ENCODE results near the gene NBPF14. TPM values are rescaled to one million over a fixed set of nuclear protein-coding genes. Genes with fewer than 3 reads are reported as not detected.
A peak's percentile ranks its signal among the peaks of the same experiment; 100 is the strongest.
"Not testable (repeated sequence)": the region's sequence is repeated elsewhere in the genome, so short reads cannot be mapped to it uniquely, and the experiment has no call there.

The NBPF14 gene
- total and polyA plus RNA-seq, 2 of the 8 experiments (the other 6 are each of a cell fraction or from before 2014, with no cell fraction given) = 6.0 to 8.8 TPM

DNA sequence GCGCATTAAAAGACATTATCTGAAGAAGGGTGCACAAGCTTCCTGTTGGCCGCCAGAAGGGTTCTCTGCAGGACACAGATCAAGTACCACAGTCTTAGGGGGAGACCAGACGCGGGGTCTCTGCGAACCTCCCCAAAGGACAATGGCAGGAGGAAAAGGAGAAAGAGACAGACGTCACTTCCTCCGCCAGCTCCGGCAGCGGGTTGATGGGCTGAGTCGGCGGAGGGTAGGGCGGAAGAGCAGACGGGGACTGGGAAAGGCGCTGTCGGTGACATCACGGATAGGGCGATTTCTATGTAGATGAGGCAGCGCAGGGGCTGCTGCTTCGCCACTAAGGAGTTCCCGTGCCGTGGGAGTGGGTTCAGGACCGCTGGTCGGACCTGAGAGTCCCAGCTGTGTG, 73.7 kb downstream of the NBPF14 start:
- FAIRE-seq; H3K9me3 ChIP-seq (ENCODE audit: insufficient read depth in 2 of 2, low read depth in 1 of 2, low read length in 1 of 2); H4K8ac ChIP-seq (ENCODE audit: extremely low read depth, insufficient read depth, low read length); H3K4me1 ChIP-seq (replicated peaks in 1 of 4; ENCODE audit: control insufficient read depth in 3 of 4, insufficient read depth in 4 of 4, low read length in 3 of 4); H3K27me3 ChIP-seq (replicated peaks in 1 of 4; ENCODE audit: control insufficient read depth in 3 of 4, extremely low read depth in 1 of 4, insufficient read depth in 3 of 4, low read length in 3 of 4); H2BK15ac ChIP-seq (ENCODE audit: low read length); H2AK5ac ChIP-seq (ENCODE audit: low read depth, low read length); H3K23me2 ChIP-seq (ENCODE audit: low read depth, low read length); H2BK12ac ChIP-seq (ENCODE audit: low read depth, low read length); H4K91ac ChIP-seq (replicated peaks; ENCODE audit: insufficient read length, low read length); H2BK20ac ChIP-seq (ENCODE audit: low read length); H3K9ac ChIP-seq (replicated peaks in 1 of 4; ENCODE audit: extremely low read depth in 1 of 4, low read depth in 3 of 4, low read length in 3 of 4); H3K14ac ChIP-seq (ENCODE audit: insufficient read length); H3K79me1 ChIP-seq (ENCODE audit: low read depth, low read length); H3K18ac ChIP-seq (ENCODE audit: extremely low read depth, low read length); H2AFZ ChIP-seq (ENCODE audit: low read length); H4K5ac ChIP-seq (ENCODE audit: insufficient read length, low read depth, low read length); H3K56ac ChIP-seq (replicated peaks; ENCODE audit: insufficient read length, low read depth, low read length); H3K4ac ChIP-seq (replicated peaks; ENCODE audit: insufficient read length, low read depth, low read length); H2BK120ac ChIP-seq (replicated peaks; ENCODE audit: low read depth, low read length); H3K79me2 ChIP-seq (ENCODE audit: control insufficient read depth in 1 of 2, insufficient read depth in 2 of 2, low read length in 2 of 2); CTCF ChIA-PET (ENCODE audit: partially characterized antibody); H3K23ac ChIP-seq (ENCODE audit: insufficient read length); H3K4me3 ChIP-seq (ENCODE audit: extremely low read depth in 1 of 4, insufficient read depth in 2 of 4, low read depth in 3 of 4, low read length in 4 of 4); H3K36me3 ChIP-seq (ENCODE audit: control insufficient read depth in 2 of 4, insufficient read depth in 4 of 4, low read length in 3 of 4); H4K20me1 ChIP-seq (replicated peaks in 1 of 2; ENCODE audit: control insufficient read depth in 1 of 2, insufficient read depth in 2 of 2, low read length in 2 of 2): not testable (repeated sequence)
- Histone ChIP-seq H3K4me2 (ENCODE audit: insufficient read depth in 1 of 2, low read depth in 2 of 2, low read length in 2 of 2) (peak overlapping the region in 1 of 2 experiments; percentile 27; a peak in 1 of 4 replicates), H2BK5ac (ENCODE audit: low read depth, low read length) (0 out of 2 replicates have a peak overlapping the region, but pooled peaks have one; percentile 52), H3K27ac (ENCODE audit: low read depth, low read length) (peak overlapping the region; percentile 36; the same call in 1 of the 2 replicates)
- DNase-seq (ENCODE audit: low read depth in 1 of 2, low spot score in 2 of 2) = peak; percentile 73 to 76
- TF ChIP-seq RAD21 (IDR thresholded peaks at IDR 0.05 in 1 of 2, conservative IDR thresholded peaks at IDR 0.05 in 1 of 2; ENCODE audit: low read depth in 2 of 2, low read length in 2 of 2) (0 out of 4 replicates have a peak, but pooled peaks of 1 of the 2 experiments have one; percentile 3), CREB1 (IDR thresholded peaks at IDR 0.05) (peak; percentile 68; the same call in 1 of the 2 replicates)
- WGBS, 2 experiments (ENCODE audit: extremely low coverage in 1 of 2, insufficient coverage in 1 of 2, insufficient read length in 1 of 2, insufficient replicate concordance in 2 of 2, low coverage in 1 of 2, low lambda C conversion rate in 2 of 2, missing lambda C conversion rate in 1 of 2) = 2% methylated on average over 14 of the region's 23 CpGs; no CpG with 5 or more reads in 1 of the 2 experiments
- POLR2A ChIA-PET (ENCODE audit: partially characterized antibody) = interaction anchor here (1.3 to 2.0 kb wide), 4 partner anchors 88 to 259 kb away, joined by 3 to 11 read pairs (median 9); no protein-coding TSS in a partner anchor

Measured in H1 (cell line).